Smooth muscle cell of the brain vasculature (primary cell): ENCODE results near the gene RREB1.

Experiments
- DNase-seq: peaks from one replicate; pipeline ENCODE4 v3.0.0-alpha.2; 2012; ENCODE audit warnings: low read depth, low spot score

Gene RREB1

GRCh38 chr6:7163661-7164071, 55.9 kb downstream of the RREB1 start:
- DNase-seq, result no peak

DNA sequence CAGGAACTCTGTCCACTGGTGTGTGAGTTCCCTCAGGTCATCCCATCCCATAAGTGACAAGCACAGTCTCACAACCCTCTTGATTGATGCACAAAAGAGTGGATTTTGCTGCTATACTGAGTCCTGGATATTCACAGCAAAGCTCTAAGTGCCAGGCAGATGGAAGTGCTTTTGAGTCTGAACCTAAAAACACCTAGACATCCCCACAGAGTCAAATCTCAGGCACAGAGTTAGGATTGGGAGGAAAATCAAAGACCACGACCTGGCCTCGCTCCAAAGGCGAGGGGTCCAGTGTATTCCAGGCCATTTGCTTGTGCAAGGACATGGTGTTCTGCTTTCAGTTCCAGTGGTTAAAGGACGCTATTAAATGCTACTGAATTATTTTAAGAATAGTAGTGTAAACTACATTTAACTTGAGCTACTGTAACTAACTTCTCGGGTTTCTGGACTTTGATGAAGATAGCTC, 56.8 kb downstream of the RREB1 start:
- DNase-seq, result no peak

- DNase-seq, result peak; percentile 41
These were observed 57.5 kb downstream of the RREB1 start for GRCh38 chr6:7165002-7165889.

GRCh38 chr6:7165890-7166267, 58.1 kb downstream of the RREB1 start:
- no peak for DNase-seq

- no peak for DNase-seq
These were observed 58.9 kb downstream of the RREB1 start for GRCh38 chr6:7166410-7167293.

DNA sequence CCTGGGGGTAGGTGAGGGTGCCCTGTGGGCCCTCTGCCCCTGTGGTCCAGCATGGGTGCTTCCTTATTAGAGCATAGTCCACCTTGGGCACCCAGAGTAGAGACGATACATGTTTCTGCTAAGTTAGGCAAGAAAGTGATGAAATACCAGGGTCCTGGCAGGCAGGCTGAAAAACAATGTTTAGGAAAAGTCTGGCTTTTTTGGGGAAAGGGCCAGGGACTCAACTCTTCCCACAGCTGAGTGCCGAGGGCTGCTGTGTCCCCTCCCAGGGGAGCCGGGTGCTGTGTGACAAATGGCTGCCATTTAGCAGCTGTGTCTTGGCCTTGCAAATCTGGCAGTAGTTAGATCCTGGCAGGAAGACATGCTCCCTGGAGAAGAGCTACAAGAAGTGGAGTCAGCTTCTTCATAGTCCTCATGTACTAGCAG, 61.5 kb downstream of the RREB1 start:
- DNase-seq, result no peak

- DNase-seq, result no peak
These were observed 62.5 kb downstream of the RREB1 start for GRCh38 chr6:7170117-7170732.

- DNase-seq, result no peak
These were observed 63.4 kb downstream of the RREB1 start for GRCh38 chr6:7171119-7171518.

- DNase-seq, result no peak
These were observed 64.0 kb downstream of the RREB1 start for GRCh38 chr6:7171733-7172132.

GRCh38 chr6:7172649-7173048, 64.9 kb downstream of the RREB1 start:
- DNase-seq, result no peak

DNA sequence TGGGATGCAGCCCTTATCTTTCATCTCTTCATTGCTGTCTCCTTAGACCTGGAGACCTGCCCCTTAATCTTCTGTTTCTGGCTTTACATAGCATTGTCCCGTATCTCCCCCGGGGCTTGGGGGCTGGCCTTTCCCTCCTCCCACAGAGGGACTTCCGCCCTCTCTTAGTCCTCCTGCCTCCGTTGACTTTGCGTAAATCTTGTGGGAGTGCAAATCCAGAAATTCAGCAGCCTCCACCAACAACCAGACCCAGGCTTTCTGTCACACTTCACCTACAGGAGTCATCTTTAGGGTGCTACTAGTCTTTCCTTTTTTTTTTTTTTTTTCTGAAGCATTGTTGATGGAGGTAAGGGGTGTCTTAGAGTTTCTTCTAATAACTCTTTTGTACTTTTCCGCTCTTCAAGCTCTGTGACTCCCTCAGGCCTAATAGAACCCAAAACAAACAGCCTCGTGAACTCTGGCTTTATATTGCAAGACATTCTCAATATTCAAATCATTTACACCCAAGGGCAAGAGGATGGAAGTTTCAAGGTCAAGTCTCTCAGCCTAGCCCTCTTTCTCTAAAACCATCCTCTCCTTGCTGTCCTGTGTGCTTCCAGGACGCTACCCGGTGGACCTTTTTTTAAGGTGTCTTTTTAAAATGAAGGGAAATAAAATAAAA, 66.2 kb downstream of the RREB1 start:
- DNase-seq, result no peak

DNA sequence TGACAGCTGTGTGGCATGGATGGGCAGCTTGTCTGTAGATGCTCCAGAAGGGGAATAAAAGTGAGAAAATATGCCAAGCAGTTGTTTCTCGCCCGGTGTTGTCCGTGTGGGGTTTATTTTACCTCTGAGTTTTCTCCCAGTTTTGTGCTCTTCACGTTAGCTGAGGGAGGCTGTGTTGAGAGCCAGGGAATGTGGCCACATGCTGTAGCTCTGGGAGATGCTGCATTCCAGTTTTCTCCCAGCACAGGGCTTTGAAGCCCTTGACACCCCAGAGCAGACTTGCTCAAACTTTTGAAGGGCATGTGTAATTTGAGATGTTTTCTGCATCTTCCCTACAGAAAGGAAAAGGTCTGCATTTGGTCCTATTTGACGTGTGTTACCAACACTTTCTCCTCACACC, 67.7 kb downstream of the RREB1 start:
- DNase-seq, result no peak

GRCh38 chr6:7176208-7176607, 68.4 kb downstream of the RREB1 start:
- DNase-seq, result no peak

GRCh38 chr6:7178280-7178679, 70.5 kb downstream of the RREB1 start:
- no peak for DNase-seq

DNA sequence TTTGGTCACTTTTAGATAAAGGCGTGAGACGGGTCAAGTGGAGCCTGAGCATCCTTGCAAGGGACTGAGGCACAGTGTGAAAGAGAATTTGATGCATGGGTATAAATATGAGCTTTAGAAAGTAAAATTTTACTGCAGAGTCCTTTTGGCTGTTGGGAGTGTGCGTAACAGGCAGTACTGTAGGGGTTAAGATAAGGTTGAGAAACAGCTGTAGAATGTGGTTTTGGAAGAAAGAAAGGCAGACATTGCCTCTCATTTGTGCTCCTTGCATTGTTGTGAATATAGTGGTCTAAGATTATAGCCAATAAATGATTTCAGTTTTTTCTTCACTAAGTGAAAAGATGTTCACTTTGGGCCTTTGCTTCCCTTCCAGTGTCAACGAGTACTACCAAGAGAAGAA, 73.0 kb downstream of the RREB1 start:
- no peak for DNase-seq

- DNase-seq, result no peak
These were observed 75.9 kb downstream of the RREB1 start for GRCh38 chr6:7183707-7184106.

GRCh38 chr6:7184502-7184901, 76.7 kb downstream of the RREB1 start:
- no peak for DNase-seq

- no peak for DNase-seq
These were observed 77.8 kb downstream of the RREB1 start for GRCh38 chr6:7185561-7185960.

DNA sequence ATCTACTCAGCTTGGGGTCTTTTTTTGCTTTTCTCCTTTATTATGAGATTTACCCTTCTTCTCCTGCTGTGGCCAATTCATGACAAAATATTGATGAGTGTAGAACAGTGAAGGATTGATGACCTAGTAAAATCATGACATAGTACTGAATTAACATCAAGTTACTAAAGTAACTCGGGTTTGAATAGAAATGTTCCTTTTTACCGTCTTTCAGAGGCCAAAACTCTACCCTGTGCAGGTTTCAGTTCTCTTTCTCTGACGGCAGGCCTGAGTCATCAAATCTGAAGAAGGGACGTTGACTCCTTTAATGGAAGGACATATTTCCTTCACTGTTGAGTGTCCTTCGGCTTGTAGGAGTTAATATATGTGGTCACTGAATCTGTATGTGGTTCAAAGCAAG, 80.7 kb downstream of the RREB1 start:
- DNase-seq, result no peak

DNA sequence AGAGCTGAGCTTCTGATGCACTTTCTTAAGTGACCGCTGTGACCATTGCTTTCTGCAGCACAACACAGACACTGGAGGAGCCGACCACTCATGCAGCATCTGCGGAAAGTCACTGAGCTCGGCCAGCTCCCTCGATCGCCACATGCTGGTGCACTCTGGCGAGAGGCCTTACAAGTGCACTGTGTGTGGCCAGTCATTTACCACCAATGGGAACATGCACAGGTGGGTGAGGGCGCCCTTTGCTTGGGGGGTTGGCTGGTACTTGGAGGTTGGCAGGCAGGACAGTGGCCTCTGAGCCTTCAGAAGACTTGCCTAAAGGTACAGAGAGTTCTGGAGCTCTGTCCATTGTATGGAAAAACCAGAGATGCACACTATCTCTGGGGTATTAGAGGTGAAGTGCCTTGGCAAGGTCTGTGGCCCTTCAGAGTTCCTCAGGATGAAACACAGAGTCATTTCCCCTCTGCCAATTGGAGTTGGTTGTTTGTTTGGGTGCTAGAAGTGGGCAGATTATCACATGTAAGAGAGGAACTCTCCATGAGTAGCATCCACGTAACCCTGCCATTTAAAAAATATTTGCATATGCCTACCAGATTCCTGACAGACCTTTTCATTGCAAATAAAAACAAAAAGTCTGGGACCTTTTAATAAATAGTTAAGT, 81.5 kb downstream of the RREB1 start:
- DNase-seq, result no peak

DNA sequence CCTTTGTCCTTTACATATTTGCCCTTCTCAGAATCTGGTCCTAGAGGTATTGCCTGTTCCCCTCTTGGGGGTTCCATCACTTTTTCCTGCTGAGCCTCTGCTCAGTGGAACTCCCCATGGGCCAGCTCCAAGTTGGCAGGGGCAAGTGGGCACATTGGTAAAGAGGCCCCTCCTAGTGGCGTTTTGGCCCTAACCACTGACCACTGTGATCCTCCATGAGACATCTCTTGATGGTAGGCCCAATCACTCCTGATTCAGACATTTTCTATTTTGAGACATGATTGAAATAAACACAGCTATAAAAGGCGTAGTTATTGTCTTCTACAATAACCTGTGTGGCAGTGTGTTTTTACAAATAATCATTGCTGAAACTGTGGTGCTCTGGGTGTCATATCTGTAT, 83.0 kb downstream of the RREB1 start:
- no peak for DNase-seq
